GM12878 (cell line): ENCODE measurements around the gene PTPRN2. TPM values are rescaled to one million over a fixed set of nuclear protein-coding genes. Genes with fewer than 3 reads are reported as not detected.

ENCODE experiments used
- ATAC-seq: fragments of 200-7000 bp; cut with Tn5 transposase; 3 replicates; pipeline ENCODE4 v1.9.1; 2020; ENCODE audit warnings: mild to moderate bottlenecking, moderate library complexity
- BruUV-seq: library from RNA; stranded (reverse); fragments of 400-500 nt; replicated peaks from 2 replicates; lab custom pipeline; 2021; lab: Mats Ljungman, UMichigan
- CTCF ChIA-PET: fragments of 300-600 bp; sonication (Branson Sonifier 250); formaldehyde crosslinking; extraction: SDS; loops from one replicate; lab custom pipeline; 2021; ENCODE audit warnings: inconsistent platforms; lab: Yijun Ruan, JAX
- POLR2A ChIA-PET: fragments of 350-600 bp; formaldehyde crosslinking; extraction: SDS; loops from one replicate; lab custom pipeline; 2021; ENCODE audit warnings: inconsistent platforms; lab: Charles Lee
- RAD21 ChIA-PET: fragments of 300-600 bp; sonication (Branson Sonifier 250); formaldehyde crosslinking; loops from one replicate; lab custom pipeline; 2023; ENCODE audit warnings: antibody characterized with exemption; ENCODE audit not compliant: unreplicated experiment; lab: Charles Lee
- SMC1A ChIA-PET: fragments of 300-600 bp; sonication (Branson Sonifier 250); formaldehyde crosslinking; loops from one replicate; lab custom pipeline; 2023; ENCODE audit not compliant: unreplicated experiment, uncharacterized antibody; lab: Charles Lee
- DNase-seq: peaks from one replicate; pipeline ENCODE4 v3.0.0-alpha.2; 2011; ENCODE audit warnings: low read depth, low spot score
- FAIRE-seq: peaks from 3 replicates; lab custom pipeline; 2011; peaks lifted over from hg19 to GRCh38; lab: Jason Lieb, UNC
- H2AFZ ChIP-seq: 2 replicates; pipeline ENCODE4 v1.6.0; 2011; ENCODE audit warnings: low read depth, low read length, control low read depth; ENCODE audit not compliant: control insufficient read depth
- H3K27ac ChIP-seq: 2 replicates; pipeline ENCODE4 v1.5.1; 2011; ENCODE audit warnings: control low read depth; ENCODE audit not compliant: control insufficient read depth, insufficient read depth
- H3K27me3 ChIP-seq, 2 experiments: replicated peaks in 1 of 2; 2 replicates each; pipeline versions ENCODE4 v1.6.0 to v1.6.1; 2011; ENCODE audit warnings: low read length in 1 of 2; ENCODE audit not compliant: control insufficient read depth in 2 of 2, insufficient read depth in 2 of 2
- H3K36me3 ChIP-seq, 2 experiments: 2 replicates each; pipeline ENCODE4 v1.5.1; 2011; ENCODE audit warnings: low read length in 1 of 2; ENCODE audit not compliant: control insufficient read depth in 2 of 2, insufficient read depth in 2 of 2
- H3K4me1 ChIP-seq: 2 replicates; pipeline ENCODE4 v1.6.1; 2011; ENCODE audit warnings: mild to moderate bottlenecking, low read length, moderate library complexity, mixed read lengths; ENCODE audit not compliant: control insufficient read depth, insufficient read depth
- H3K4me2 ChIP-seq: 2 replicates; pipeline ENCODE4 v1.6.0; 2011; ENCODE audit warnings: control low read depth; ENCODE audit not compliant: control insufficient read depth, insufficient read depth
- H3K4me3 ChIP-seq: fragments of 200-600 bp; sonication (generic); 2 replicates; pipeline ENCODE4 v1.5.1; 2016
- H3K79me2 ChIP-seq: 2 replicates; pipeline ENCODE4 v1.6.0; 2011; ENCODE audit warnings: low read length; ENCODE audit not compliant: control insufficient read depth, insufficient read depth
- H3K9ac ChIP-seq: 2 replicates; pipeline ENCODE4 v1.8.0; 2011; ENCODE audit warnings: low read length, control low read depth, mixed read lengths; ENCODE audit not compliant: control insufficient read depth, insufficient read depth
- H3K9me3 ChIP-seq: replicated peaks from 3 replicates; pipeline ENCODE4 v1.5.1; 2011; ENCODE audit warnings: mild to moderate bottlenecking, low read length; ENCODE audit not compliant: control insufficient read depth, insufficient read depth
- H4K20me1 ChIP-seq: 2 replicates; pipeline ENCODE4 v1.6.0; 2011; ENCODE audit not compliant: control insufficient read depth, insufficient read depth
- BACH1 ChIP-seq: fragments of 450-650 bp; IDR thresholded peaks from 2 replicates; pipeline ENCODE4 v1.6.1; 2017; ENCODE audit warnings: mild to moderate bottlenecking, borderline replicate concordance
- CHD4 ChIP-seq: fragments of 200-600 bp; sonication (generic); IDR thresholded peaks from 2 replicates; pipeline ENCODE4 v1.6.1; 2016; ENCODE audit warnings: mild to moderate bottlenecking
- FOXK2 ChIP-seq: fragments of 450-650 bp; IDR thresholded peaks from 2 replicates; pipeline ENCODE4 v1.6.1; 2017; ENCODE audit warnings: mild to moderate bottlenecking, moderate library complexity
- HDAC2 ChIP-seq: fragments of 200-600 bp; sonication (generic); IDR thresholded peaks from 2 replicates; pipeline ENCODE4 v1.6.1; 2017
- IKZF2 ChIP-seq, 2 experiments: fragments of 450-650 bp; IDR thresholded peaks; 2 replicates each; pipeline ENCODE4 v1.6.1; 2017; ENCODE audit warnings: mild to moderate bottlenecking in 2 of 2, moderate library complexity in 2 of 2
- IRF4 ChIP-seq: IDR thresholded peaks from 2 replicates; pipeline ENCODE4 v1.6.1; 2011; ENCODE audit warnings: low read depth, low read length
- MXI1 ChIP-seq: fragments of 150-350 bp; IDR thresholded peaks from 2 replicates; pipeline ENCODE4 v1.6.1; 2011; ENCODE audit warnings: low read depth, mild to moderate bottlenecking, inconsistent platforms, low read length, improper control_type of control experiment
- NFIC ChIP-seq: IDR thresholded peaks from 2 replicates; pipeline ENCODE4 v1.6.1; 2012; ENCODE audit warnings: low read depth, mild to moderate bottlenecking, inconsistent platforms, low read length, moderate library complexity
- RAD21 ChIP-seq: IDR thresholded peaks from 2 replicates; pipeline ENCODE4 v1.6.1; 2011; ENCODE audit warnings: mild to moderate bottlenecking, low read depth, low read length, moderate library complexity; ENCODE audit not compliant: insufficient read depth
- RBBP5 ChIP-seq: fragments of 200-600 bp; sonication (generic); conservative IDR thresholded peaks from 2 replicates; pipeline ENCODE4 v1.6.1; 2016
- SP1 ChIP-seq: IDR thresholded peaks from one replicate; pipeline ENCODE4 v1.6.1; 2011; ENCODE audit warnings: low read depth, low read length
- TARDBP ChIP-seq: IDR thresholded peaks from 2 replicates; pipeline ENCODE4 v1.6.1; 2016; ENCODE audit warnings: borderline replicate concordance
- ZNF207 ChIP-seq: fragments of 450-650 bp; IDR thresholded peaks from 2 replicates; pipeline ENCODE4 v1.6.1; 2014; ENCODE audit warnings: antibody characterized with exemption, mild to moderate bottlenecking, borderline replicate concordance
- ZNF24 ChIP-seq: fragments of 450-650 bp; IDR thresholded peaks from 2 replicates; pipeline ENCODE4 v1.6.1; 2017; ENCODE audit warnings: antibody characterized with exemption, mild to moderate bottlenecking
- WGBS: methylation state at CpG from one replicate; pipeline ENCODE4 v1.1.6; 2016; ENCODE audit warnings: low lambda C conversion rate; ENCODE audit not compliant: insufficient replicate concordance, insufficient coverage; ENCODE audit errors: missing lambda C conversion rate; 5-methylcytosine and 5-hydroxymethylcytosine counted together
- in situ Hi-C: fragments of 300-500 bp; cut with MboI; formaldehyde crosslinking; loops from 9 replicates; pipeline ENCODE4 v1.14.3; 2018; ENCODE audit warnings: mixed read lengths
- intact Hi-C: fragments of 100-400 bp; cut with micrococcal nuclease; formaldehyde crosslinking; loops from one replicate; pipeline ENCODE4 v1.14.2; 2022; ENCODE audit not compliant: unreplicated experiment
- polyA plus RNA-seq, 11 experiments: library from polyadenylated mRNA; depleted of rRNA in 4 of 11; unstranded in 6 of 11; stranded (reverse) in 5 of 11; fragments of >200 nt; fragmentation: Nextera tagmentation in 4 of 11; fragmentation: Illumina TruSeq in 1 of 11; extraction: Ambion mirVana in 4 of 11; extraction: Trizol in 1 of 11; gene quantifications; 1 replicate in 1 of 11; 2 replicates in 10 of 11; pipeline versions ENCODE4 v1.2.1 to v1.2.3, GENCODE V29; 2011 to 2016; ENCODE audit warnings: inconsistent platforms in 2 of 11, missing spikeins in 2 of 11, low read depth in 1 of 11
- total RNA-seq, 4 experiments: library from RNA; depleted of rRNA in 3 of 4; stranded (reverse); fragments of >200 nt in 3 of 4; fragmentation: Illumina TruSeq in 1 of 4; extraction: Trizol in 1 of 4; gene quantifications; 2 replicates each; pipeline versions ENCODE4 v1.2.1 to v1.2.3, GENCODE V29; 2013 to 2021
- TF ChIP-seq, protein P1 (sequence below), 3 experiments: IDR thresholded peaks in 2 of 3; conservative IDR thresholded peaks in 1 of 3; 2 replicates each; pipeline ENCODE4 v1.5.1; 2011; ENCODE audit warnings: low read depth in 3 of 3, low read length in 3 of 3, mild to moderate bottlenecking in 3 of 3, control low read depth in 2 of 3, moderate library complexity in 2 of 3, inconsistent platforms in 1 of 3, mixed read lengths in 1 of 3; ENCODE audit not compliant: control insufficient read depth in 2 of 3, insufficient read depth in 1 of 3; ENCODE audit errors: extremely low read depth in 1 of 3
- TF ChIP-seq, protein P2 (sequence below): fragments of 450-650 bp; IDR thresholded peaks from 2 replicates; pipeline ENCODE4 v1.6.1; 2014; ENCODE audit warnings: mild to moderate bottlenecking

Gene PTPRN2
- total and polyA plus RNA-seq, 10 of the 15 experiments (the other 5 are each of a cell fraction or from before 2014, with no cell fraction given): 5.4 TPM; not detected in 9

DNA sequence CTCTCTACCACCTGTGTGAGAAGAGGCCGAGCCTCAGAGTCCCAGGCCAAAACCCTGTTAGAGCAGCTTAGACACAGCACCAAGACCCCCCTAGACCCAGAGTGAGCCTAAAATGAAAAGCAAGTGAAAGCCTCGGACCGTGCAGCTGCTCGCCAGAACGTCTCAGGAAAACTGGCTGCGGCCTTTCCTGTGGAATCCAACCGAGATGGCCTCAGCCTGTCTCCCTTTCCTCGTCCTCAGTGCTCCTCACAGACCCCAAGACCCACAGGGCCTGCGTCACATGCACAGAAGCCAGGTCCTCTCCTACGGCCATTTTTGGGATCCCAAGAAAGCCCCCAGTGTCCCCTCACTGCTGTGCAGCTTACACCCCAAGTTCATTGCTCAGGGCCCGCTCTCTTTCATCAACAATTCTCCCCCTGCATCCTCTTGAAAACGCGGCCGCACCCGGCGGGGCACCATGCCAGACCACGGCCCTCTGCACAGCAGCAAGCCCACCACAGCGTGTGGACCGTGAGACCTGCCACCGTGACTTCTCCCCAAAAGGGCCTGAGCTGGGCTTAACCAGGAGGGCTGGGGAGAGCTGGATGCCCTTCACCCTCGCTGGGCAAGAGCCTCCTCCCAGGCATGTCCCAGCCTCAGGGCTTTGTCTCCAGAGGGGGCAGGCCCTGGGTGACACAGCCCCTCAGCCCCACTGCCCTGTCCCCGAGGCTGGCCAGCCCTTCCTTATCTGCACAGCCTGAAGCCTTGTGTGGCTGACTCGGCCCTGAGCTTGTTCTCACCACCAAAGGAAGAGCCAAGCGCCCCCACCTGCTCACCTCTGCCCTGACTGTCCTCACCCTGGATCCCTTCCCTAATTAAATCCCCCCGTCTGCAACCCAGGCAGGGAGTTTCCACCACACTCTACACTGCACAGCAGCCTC lies 142.9 kb downstream of the PTPRN2 start:
- Histone ChIP-seq H3K36me3 (no peaks in the 10 kb centered on the region), H2AFZ (no peak overlapping the region), H3K79me2 (no peaks in the 10 kb centered on the region), H3K4me3 (no peak overlapping the region), H4K20me1 (no peaks in the 10 kb centered on the region), H3K4me2 (no peak overlapping the region), H3K9me3 (no peaks in the 10 kb centered on the region; the same call in 2 of the 3 replicates), H3K27ac (no peak overlapping the region), H3K9ac (no peak overlapping the region), H3K4me1 (no peaks in the 10 kb centered on the region), H3K27me3 (no peaks in the 10 kb centered on the region)
- FAIRE-seq: no peak
- SMC1A ChIA-PET: no interaction called here
- ATAC-seq: no peak
- in situ Hi-C loops (no loop called here), intact Hi-C loops (no loop called here)
- BruUV-seq: no TSS peak
- no peak for DNase-seq
- no peak for TF ChIP-seq BACH1
- no peak for TF ChIP-seq FOXK2
- no peak for TF ChIP-seq SP1
- no peak for TF ChIP-seq ZNF207
- TF ChIP-seq NFIC: no peak
- TF ChIP-seq HDAC2: no peak
- no peak for TF ChIP-seq RBBP5
- no peak for TF ChIP-seq TARDBP
- no peak for TF ChIP-seq ZNF24
- TF ChIP-seq, protein P1, sequence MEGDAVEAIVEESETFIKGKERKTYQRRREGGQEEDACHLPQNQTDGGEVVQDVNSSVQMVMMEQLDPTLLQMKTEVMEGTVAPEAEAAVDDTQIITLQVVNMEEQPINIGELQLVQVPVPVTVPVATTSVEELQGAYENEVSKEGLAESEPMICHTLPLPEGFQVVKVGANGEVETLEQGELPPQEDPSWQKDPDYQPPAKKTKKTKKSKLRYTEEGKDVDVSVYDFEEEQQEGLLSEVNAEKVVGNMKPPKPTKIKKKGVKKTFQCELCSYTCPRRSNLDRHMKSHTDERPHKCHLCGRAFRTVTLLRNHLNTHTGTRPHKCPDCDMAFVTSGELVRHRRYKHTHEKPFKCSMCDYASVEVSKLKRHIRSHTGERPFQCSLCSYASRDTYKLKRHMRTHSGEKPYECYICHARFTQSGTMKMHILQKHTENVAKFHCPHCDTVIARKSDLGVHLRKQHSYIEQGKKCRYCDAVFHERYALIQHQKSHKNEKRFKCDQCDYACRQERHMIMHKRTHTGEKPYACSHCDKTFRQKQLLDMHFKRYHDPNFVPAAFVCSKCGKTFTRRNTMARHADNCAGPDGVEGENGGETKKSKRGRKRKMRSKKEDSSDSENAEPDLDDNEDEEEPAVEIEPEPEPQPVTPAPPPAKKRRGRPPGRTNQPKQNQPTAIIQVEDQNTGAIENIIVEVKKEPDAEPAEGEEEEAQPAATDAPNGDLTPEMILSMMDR (IDR thresholded peaks at IDR 0.05 in 2 of 3, conservative IDR thresholded peaks at IDR 0.05 in 1 of 3; ENCODE audit: control insufficient read depth in 2 of 3, extremely low read depth in 1 of 3, insufficient read depth in 1 of 3, low read depth in 3 of 3, low read length in 3 of 3): no peak
- TF ChIP-seq CHD4: no peak
- TF ChIP-seq IRF4: no peak
- no peak for TF ChIP-seq IKZF2 (IDR thresholded peaks at IDR 0.05)
- TF ChIP-seq, protein P2, sequence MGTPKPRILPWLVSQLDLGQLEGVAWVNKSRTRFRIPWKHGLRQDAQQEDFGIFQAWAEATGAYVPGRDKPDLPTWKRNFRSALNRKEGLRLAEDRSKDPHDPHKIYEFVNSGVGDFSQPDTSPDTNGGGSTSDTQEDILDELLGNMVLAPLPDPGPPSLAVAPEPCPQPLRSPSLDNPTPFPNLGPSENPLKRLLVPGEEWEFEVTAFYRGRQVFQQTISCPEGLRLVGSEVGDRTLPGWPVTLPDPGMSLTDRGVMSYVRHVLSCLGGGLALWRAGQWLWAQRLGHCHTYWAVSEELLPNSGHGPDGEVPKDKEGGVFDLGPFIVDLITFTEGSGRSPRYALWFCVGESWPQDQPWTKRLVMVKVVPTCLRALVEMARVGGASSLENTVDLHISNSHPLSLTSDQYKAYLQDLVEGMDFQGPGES: no peak
- no peak for TF ChIP-seq RAD21
- no peak for TF ChIP-seq MXI1
- CTCF ChIA-PET: no interaction called here
- RAD21 ChIA-PET: no interaction called here
- POLR2A ChIA-PET: no interaction called here
- WGBS: 19% methylated on average over 21 of the region's 25 CpGs
